Colonic mucosa (tissue), 4 donors: Measurements from ENCODE around the gene TMEM59. TPM values are rescaled to one million over a fixed set of nuclear protein-coding genes. Genes with fewer than 3 reads are reported as not detected.

Experiments
- DNase-seq: peaks from one replicate; pipeline ENCODE4 v3.0.0-alpha.2; 2020
- H3K27ac ChIP-seq: fragments of 200-600 bp; one replicate; pipeline ENCODE4 v1.8.0; 2021
- H3K27me3 ChIP-seq: fragments of 200-600 bp; one replicate; pipeline ENCODE4 v1.8.0; 2021
- H3K36me3 ChIP-seq: fragments of 200-600 bp; one replicate; pipeline ENCODE4 v1.8.0; 2021
- H3K4me1 ChIP-seq: fragments of 200-600 bp; one replicate; pipeline ENCODE4 v1.8.0; 2021; ENCODE audit warnings: mild to moderate bottlenecking
- H3K4me3 ChIP-seq: fragments of 200-600 bp; one replicate; pipeline ENCODE4 v1.8.0; 2021
- H3K9ac ChIP-seq, 2 donors: one replicate each; pipeline ENCODE4 v1.7.0; 2013; ENCODE audit warnings: control low read depth in 2 of 2, low read depth in 2 of 2, low read length in 2 of 2
- H3K9me3 ChIP-seq: fragments of 200-600 bp; one replicate; pipeline ENCODE4 v1.8.0; 2021
- CTCF ChIP-seq: fragments of 200-600 bp; IDR thresholded peaks from one replicate; pipeline ENCODE4 v1.8.0; 2022; ENCODE audit warnings: antibody characterized with exemption, mild to moderate bottlenecking
- intact Hi-C: fragments of 100-400 bp; cut with DNase I; formaldehyde crosslinking; loops from one replicate; pipeline ENCODE4 v1.14.1; 2022
- microRNA-seq: library from miRNA; unstranded; fragments of <30 nt; microRNA quantifications from one replicate; pipeline ENCODE4, GENCODE V29; 2019
- total RNA-seq, 2 donors: library from RNA; stranded (reverse); fragmentation: NEBNext Ultra II Directional in 1 of 2; extraction: Animal tissue kit (Norgen Biotek cat#: 25700) in 1 of 2; gene quantifications; one replicate each; pipeline ENCODE4 v1.2.1, GENCODE V29; 2021
- donor health status: healthy.
- donor health status: DM: no; HTN: no; CAD: no.
- donor health status: DM: no; HTN: no; CAD: no.

TMEM59 gene
- total RNA-seq, 2 donors from 2014 or later: 470 to 887 TPM

- DNase-seq: peak; percentile 32
- TF ChIP-seq CTCF: no peak
- peak overlapping the region in 1 of 2 donors; percentile 41 for H3K9ac ChIP-seq
- no peak overlapping the region for H3K27ac ChIP-seq
- no peaks in the 10 kb centered on the region for H3K27me3 ChIP-seq
- intact Hi-C loops: no loop called here
- peak overlapping the region; percentile 10 for H3K4me3 ChIP-seq
- H3K36me3 ChIP-seq: no peaks in the 10 kb centered on the region
- H3K4me1 ChIP-seq: no peaks in the 10 kb centered on the region
- H3K9me3 ChIP-seq: no peaks in the 10 kb centered on the region
Measured at GRCh38 chr1:53982034-53982762, 70.8 kb downstream of the TMEM59 start.

GRCh38 chr1:53981220-53981619 is 71.8 kb downstream of the TMEM59 start:
- no peak for TF ChIP-seq CTCF
- Histone ChIP-seq H3K4me1 (no peaks in the 10 kb centered on the region), H3K36me3 (no peaks in the 10 kb centered on the region), H3K27ac (no peak overlapping the region), H3K9ac (no peak overlapping the region), H3K27me3 (no peaks in the 10 kb centered on the region), H3K4me3 (no peak overlapping the region), H3K9me3 (no peaks in the 10 kb centered on the region)
- intact Hi-C loops: no loop called here
- no peak for DNase-seq

DNA sequence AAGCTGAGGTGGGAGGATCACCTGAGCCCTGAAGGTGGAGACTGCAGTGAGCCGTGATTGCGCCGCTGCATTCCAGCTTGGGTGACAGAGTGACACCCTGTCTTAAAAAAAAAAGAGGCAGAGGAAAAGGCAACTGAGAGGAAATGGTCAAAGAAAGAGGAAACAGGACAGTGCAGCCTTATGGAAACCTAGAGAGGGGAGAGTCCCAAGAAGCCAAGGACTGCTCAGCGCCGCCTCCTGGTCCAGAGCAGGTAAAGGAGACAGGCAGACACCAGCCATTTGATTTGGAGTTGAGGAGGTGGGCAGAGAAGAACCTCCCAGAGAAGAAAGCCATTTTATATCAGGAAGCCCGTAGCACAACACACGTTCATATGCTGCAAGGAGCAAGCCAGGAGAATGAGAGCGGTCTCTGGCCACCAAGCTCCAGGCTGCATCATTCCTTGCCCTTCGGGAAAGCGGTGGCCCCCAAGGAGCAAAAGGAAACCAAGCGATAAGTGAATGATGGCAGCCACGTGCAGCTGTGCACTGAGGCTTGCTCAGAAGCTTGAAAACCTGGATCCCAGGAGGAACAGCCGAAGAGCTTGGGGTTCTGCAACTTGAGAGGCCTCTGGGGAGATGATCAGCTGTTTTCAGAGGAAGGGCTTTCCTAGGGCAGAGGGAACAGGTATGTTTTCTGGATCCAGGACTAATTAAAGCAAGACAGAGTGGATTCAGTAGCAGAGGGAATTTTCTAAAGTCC is 73.1 kb downstream of the TMEM59 start:
- TF ChIP-seq CTCF: no peak
- Histone ChIP-seq H3K27ac (no peak overlapping the region), H3K36me3 (no peaks in the 10 kb centered on the region)

More for the DNA sequence above, 73.1 kb downstream of the TMEM59 start:
- Histone ChIP-seq H3K4me1 (no peaks in the 10 kb centered on the region), H3K9ac (no peak overlapping the region), H3K9me3 (no peaks in the 10 kb centered on the region), H3K27me3 (no peaks in the 10 kb centered on the region), H3K4me3 (no peak overlapping the region)
- intact Hi-C loops: no loop called here
- no peak for DNase-seq

Small RNAs within 50 kb of the gene (microRNA-seq; reads per million reads assigned to microRNA genes)
- 3.9 reads per million for gene MIR4781

Other genes starting within 250 kb of the TMEM59 start
- 10 to 100 TPM; 17.3 to 39.4 TPM for gene NDC1, start 214.9 kb downstream of the TMEM59 start, total RNA-seq
- 10 to 100 TPM; 30.4 to 35.3 TPM for gene YIPF1, start 163.4 kb downstream of the TMEM59 start, total RNA-seq
- gene DIO1, start 159.0 kb downstream of the TMEM59 start, total RNA-seq: under 1 TPM in 1 of 2 donors, not detected in 1; 0.32 TPM
- 10 to 100 TPM; 15.1 to 17.5 TPM for gene IFT25, start 107.5 kb downstream of the TMEM59 start, total RNA-seq
- gene LRRC42, start 106.9 kb downstream of the TMEM59 start, total RNA-seq: 10 to 100 TPM; 23.2 to 24.8 TPM
- gene LDLRAD1, start 35.0 kb downstream of the TMEM59 start, total RNA-seq: under 1 TPM in 1 of 2 donors, not detected in 1; 0.24 TPM
- 1 to 10 TPM; 4.4 to 5.9 TPM for gene TCEANC2, start 404 bp upstream of the TMEM59 start, total RNA-seq
- gene CDCP2, start 99.8 kb upstream of the TMEM59 start, total RNA-seq: under 1 TPM in 1 of 2 donors, not detected in 1; 0.10 TPM
- gene CYB5RL, start 146.8 kb upstream of the TMEM59 start, total RNA-seq: 10 to 100 TPM in 1 of 2 donors, 1 to 10 TPM in 1; 3.6 to 12.1 TPM
- gene MRPL37, start 147.0 kb upstream of the TMEM59 start, total RNA-seq: 100 to 1,000 TPM in 1 of 2 donors, 10 to 100 TPM in 1; 76.7 to 157 TPM